Subcutaneous adipose tissue (tissue), 4 donors: Measurements from ENCODE around the gene FTSJ3. TPM values are rescaled to one million over a fixed set of nuclear protein-coding genes. Genes with fewer than 3 reads are reported as not detected.

ENCODE experiments used
- CTCF ChIP-seq: fragments of 450-650 bp; IDR thresholded peaks from one replicate; pipeline ENCODE4 v1.5.1; 2016; ENCODE audit warnings: low read depth, mild to moderate bottlenecking, control low read depth, antibody characterized with exemption, moderate library complexity
- total RNA-seq, 4 donors: library from RNA; depleted of rRNA; stranded (reverse); fragments of >200 nt; gene quantifications; one replicate each; pipeline ENCODE4 v1.1.0, GENCODE V29; 2016

The FTSJ3 gene
- total RNA-seq, 4 donors from 2014 or later, result 33.1 to 45.6 (median 38.8) TPM

DNA sequence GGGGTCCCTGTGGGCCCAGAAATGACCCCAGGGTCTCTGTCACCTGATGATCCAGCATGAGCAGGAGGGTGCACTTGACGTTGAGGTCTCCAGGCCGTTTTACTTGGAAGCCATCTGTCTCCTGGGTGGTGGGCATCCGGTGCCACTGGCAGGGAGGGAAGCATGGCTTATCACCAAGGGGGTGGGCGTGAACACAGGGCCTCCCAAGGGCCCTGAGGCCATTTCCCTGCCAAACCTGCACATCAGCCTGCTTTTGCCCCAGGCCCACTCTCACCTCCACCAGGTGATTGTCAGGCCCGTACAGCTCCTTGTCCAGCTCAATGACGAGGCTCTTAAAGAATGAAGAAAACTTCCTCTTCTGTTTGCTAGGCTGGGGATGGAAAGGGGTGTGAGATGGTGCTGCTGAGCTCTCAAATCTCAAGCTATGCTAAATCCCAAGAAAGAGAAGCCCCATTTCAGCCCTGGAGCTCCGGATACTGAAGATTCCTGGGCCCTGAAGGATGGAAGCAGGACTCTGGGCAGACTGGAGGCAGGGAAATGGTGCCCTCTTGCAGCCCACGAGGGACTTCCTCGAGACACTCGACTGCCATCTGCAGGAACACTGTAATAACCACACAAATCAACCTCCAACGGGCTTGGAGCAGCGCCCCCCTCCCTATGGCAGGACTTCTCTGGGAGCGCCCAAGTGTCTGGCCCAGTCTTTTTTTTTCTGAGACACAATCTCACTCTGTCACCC is 7.1 kb upstream of the FTSJ3 start:
- no peak for TF ChIP-seq CTCF

DNA sequence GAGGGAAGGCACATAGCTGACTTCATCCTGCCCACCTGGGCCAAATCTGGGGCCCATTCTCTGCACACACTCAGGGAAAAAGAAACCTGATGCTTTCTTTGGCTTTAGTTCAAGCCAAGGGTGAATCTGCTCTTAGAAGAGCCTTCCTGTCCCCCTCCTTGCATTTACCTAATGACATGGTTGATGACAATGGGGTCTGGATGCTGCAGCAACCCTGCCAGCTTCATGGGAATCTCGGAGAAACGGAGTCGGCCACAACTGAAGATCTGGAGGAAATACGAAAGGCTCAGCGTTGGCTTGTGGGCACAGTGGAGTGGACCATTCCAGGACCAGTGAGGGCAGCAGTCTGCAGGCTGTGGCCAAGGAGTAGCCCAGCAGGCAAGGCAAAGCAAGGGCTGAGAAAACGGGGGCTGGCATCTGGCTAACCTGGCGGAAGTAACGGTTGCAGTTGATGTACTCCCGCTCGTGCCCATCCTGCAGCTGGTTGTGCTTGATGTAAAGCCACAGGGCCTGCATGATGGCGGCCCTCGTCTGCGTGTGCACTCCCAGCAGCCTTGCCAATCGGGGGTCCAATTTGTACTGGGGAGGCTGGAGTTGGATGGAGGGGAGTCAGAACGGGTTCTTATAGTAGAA is 6.4 kb upstream of the FTSJ3 start:
- TF ChIP-seq CTCF, result no peak

DNA sequence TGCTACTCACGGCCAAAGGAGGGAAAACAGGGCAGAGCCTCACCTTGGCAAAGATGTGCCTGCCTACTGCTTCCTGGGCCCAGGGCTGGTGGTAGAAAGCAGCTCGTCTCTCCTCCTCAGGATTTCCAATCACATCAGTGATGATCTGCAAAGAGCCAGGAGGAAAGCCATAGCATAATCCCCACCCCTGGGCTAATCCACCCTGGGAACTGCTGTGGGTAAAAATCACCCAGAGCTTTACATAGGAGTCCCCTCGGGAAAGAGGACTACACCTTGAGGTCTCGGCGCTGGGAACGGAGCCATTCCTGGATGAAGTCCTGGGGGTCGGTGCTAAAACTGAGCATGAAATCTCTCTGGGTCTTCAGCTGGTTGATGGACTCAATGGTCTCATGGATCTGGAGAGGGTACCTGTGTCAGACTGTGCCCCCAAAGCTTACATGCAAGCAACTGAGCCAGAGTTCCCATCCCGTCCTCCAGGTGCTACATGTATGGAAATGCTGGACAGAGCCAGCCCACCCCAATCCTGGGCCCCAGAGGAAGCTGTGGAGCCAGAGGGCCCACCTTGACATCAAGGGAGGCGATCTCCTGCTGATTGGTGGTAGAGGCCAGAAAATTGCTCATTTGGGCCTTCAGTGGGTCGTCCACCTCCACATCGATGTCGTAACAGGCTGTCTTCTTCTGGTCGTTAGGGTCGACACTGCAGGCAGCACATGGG is 5.7 kb upstream of the FTSJ3 start:
- no peak for TF ChIP-seq CTCF

DNA sequence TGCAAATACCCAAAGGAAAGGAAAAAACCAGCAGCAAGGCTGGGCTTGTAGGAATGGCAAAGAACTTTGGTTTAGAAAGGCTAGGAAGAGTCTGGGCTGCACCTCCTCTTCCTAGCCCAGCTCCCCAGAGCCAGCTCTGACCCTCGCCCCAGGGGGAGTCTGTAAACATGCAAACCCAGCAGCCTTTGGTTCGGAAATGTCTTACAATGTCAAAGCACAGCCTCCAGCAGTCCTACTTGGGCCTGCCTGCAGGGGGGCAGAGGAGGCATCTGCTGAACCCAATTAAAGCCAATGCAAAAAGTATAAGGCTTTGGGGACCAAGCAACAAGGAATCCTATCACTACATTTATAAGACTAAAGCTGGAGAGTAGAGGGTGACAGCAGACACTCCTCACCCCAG is 5.0 kb upstream of the FTSJ3 start:
- TF ChIP-seq CTCF, result no peak

DNA sequence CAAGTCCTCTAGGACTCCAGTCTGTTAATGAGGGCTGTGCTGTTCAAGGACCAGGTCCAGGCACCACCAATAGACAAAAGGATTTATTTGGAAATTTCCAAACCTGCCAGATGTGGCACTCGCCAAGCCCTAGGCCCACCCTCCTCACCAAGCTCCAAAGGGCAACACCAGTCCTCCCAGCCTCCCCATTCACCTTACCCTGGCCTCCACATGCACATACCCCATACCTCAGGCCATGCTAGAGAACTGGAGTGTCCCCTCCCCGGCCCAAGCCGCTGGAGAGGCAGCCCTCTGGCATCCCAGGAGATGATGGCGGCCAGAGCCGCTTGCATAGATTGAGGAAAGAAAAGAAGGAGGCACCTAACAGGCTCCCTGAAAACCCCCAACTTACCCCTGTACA is 4.6 kb upstream of the FTSJ3 start:
- no peak for TF ChIP-seq CTCF

- TF ChIP-seq CTCF, result no peak
These were observed 4.0 kb upstream of the FTSJ3 start for GRCh38 chr17:63831505-63831904.

DNA sequence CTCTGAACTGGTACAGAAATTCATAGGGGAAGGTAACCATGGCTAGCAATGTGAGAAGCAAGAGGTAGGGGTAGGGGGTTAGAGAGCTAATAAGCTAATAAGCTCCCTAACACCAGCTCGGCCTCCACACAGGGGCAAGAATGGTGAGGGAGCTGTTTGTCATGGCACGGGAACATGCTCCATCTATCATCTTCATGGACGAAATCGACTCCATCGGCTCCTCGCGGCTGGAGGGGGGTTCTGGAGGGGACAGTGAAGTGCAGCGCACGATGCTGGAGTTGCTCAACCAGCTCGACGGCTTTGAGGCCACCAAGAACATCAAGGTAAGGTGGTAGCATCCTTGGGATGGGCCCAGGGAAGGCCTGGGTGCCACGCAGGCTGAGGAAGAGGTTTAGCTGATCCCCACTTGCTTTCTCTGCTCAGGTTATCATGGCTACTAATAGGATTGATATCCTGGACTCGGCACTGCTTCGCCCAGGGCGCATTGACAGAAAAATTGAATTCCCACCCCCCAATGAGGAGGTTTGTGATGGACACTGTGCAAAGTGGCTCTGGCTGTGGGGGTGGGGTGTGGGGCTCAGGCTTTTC is 3.5 kb upstream of the FTSJ3 start:
- no peak for TF ChIP-seq CTCF
